Stimulated activated CD4-positive, alpha-beta T cell treated with anti-CD3 and anti-CD28 coated beads, TNF-alpha, amount 100 ng/mL, for 1 hour (primary cell): ENCODE data around the gene SETD3.

Source experiments
- DNase-seq, 3 donors: peaks; one replicate each; pipeline ENCODE4 v3.0.0-alpha.2; 2020; ENCODE audit warnings: low read depth in 3 of 3, low spot score in 1 of 3

SETD3 gene

DNA sequence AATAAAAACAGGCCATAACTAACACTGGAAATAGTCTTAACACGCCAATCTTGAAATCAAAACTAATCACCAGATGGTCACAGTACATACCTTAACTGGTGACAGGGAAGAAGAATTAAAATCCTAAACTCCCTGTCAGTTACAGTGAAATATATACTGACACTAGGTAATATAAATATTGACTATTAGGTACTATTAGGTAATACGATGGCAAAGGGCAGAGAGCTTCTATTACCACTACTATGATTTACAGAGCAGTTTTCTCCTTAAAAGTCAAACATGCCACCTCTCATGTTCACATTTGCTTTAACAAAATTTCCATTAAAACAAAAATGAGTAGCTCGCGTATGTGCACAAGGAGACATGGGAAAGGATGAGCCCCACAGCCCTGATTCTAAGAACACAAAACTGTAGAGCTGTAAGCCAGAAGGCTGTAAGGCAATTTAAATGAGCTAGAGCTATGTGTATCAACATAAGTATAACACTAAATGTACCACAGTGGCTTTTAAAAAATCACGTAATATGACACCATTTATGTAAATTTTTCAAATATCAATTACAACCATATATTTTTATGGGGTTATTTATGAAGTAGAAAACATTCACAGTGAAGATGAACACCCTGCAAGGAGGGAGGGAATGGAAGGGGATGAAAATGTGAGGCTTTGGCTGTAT, 19.1 kb downstream of the SETD3 start:
- no peak for DNase-seq

DNA sequence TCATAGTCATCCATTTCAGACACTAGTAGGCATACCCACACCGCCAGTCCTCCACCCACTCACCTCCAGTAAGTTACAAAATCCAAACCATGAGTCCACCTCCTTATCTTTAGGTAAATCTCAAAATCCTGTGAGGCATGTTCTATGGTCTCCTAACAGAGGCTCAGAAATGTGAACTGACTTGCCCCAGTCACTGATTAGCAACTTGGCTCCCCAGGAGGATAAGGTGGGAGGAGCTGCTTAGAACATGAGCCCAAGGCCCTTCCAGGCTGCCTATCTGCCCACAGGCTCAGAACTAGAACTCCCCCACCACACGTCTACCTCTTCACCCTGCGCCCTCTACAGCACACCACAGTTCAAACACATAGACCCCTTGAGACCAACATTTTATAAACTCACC, 19.9 kb downstream of the SETD3 start:
- no peak for DNase-seq

DNA sequence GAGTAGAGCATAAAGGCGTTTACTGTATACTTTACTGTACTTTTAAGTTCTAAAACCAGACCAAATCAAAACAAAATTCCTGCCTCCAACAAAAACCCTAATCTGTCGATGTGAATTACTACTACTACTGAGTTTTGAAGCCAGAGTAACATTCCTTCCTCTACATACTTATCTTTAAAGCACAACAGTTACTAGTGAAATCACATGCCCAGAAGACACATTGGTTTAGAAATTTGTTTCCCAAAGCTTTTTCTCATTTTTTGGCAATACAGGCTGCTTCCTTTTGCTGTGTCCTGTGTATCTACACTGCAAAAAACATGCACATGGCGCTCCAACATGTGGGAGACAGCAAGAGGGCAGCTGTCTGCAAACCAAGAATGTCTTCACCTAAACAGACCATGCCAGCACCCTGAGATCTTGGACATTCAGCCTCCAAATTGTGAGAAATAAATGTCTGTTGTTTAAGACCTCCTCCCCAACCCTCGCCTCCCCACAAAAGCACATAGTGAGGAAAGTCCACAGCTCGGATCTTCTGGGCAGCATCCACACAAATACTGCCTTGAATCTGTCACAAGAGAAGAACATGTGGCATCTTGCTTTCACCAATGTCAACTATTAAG, 21.1 kb downstream of the SETD3 start:
- DNase-seq = no peak

DNA sequence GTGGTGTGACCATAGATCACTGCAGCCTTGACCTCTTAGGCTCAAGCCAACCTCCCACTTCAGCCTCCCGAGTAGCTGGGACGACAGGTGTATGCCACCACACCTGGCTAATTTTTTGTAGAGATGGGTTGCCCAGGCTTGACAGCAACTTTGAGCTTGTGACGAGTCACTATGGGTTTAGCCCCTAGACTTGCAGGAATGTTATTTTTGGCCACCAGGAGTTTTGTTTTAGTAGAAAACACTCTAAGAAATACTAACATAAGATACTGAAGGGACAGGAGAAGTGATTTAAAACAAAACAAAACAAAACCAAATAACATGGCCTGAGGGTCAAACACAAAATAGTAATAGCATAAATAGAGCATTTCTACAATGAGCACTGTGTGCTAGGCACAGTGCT, 26.4 kb downstream of the SETD3 start:
- DNase-seq = no peak

DNA sequence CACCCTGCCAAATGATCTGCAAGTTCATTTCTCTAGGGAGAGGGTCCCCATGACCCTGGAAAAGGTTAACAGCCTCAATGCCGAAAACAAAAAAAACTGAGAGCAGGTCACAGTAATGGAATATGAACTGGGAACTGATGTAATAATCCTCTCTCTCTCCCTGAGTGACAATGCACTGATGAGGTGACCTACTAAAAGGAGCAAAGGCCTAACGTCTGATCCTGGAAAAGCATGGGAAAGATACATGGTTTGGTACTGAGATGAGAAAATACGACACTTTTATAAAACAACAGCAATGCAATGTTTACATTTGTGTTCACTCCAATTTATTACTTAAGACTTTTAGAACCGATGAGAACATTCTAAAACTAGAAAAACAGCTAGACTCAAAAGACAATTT, 27.7 kb downstream of the SETD3 start:
- DNase-seq = no peak

DNA sequence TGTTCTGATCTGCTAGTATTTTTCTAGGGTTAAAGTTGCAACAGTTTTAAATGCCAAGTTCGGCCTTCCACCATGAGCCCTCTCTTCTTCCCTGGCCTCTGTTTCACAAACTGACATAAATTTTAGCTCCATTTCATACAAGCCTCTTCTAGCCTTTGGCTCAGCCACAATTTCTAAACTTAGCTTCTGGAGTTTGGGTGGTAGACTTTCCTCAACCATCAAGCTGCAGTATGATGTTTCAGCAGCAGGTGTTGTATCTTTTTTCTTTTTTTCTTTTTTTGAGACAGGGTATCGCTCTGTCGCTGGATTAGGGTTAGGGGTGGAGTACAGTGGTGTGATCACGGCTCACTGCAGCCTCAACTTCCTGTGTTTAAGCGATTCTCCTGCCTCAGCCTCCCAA, 29.4 kb downstream of the SETD3 start:
- no peak for DNase-seq

DNA sequence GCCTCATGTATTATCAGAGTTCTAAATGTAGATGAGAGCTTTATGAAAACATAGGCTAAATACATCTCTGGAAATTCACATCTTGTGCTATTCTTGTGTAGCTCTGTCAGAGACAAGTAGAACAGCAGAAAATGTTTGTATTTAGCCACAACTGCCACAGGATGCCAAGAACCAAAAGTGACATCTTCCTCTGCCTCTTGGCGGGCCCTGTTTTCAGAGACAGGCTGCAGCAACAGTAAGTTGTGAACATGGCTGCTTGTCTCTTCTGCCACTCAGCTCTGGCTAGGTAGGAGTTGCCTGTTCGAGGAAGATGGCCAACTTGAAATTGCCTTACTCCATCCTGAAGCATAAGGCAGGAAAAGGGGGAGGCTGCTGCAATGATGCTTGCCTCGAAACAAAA, 30.4 kb downstream of the SETD3 start:
- no peak for DNase-seq

DNA sequence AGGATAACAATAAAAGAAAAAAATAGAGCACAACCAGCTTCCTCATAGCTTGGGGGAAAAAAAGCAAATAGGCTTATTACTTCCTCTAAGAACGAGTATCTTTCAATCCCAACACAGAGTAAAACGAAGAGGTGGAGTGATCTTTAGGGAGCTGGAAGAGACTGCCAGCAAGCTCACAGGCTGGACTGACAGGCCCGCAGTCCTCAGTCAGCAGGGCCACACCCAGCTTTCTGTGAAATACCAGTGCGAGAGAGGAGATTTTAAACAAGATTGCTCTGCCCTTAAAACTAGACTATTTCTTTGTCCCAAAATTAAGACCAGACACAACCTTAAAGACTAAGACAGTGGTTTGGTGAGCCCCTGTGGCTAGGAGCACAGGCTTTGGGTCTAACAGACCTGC, 32.9 kb downstream of the SETD3 start:
- no peak for DNase-seq

DNA sequence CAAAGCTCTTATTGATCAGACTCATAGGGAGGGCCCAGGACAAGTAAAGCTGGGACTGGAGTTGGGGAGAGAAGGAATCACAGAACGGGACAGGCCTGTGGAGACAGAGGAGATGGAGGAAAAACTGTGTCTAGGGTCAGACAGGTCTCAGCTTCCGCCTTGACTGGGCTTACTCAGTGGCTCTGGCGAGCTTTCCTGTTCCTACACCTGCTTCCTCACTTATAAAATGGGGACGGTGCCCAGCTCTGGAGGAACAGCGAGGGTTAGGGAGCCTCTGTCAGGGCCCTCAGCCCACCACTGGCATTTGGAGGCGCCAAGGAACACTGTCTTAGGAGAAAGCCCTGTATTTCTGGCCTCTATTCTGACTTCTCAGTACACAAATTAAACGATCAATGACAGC, 34.7 kb downstream of the SETD3 start:
- no peak for DNase-seq

DNA sequence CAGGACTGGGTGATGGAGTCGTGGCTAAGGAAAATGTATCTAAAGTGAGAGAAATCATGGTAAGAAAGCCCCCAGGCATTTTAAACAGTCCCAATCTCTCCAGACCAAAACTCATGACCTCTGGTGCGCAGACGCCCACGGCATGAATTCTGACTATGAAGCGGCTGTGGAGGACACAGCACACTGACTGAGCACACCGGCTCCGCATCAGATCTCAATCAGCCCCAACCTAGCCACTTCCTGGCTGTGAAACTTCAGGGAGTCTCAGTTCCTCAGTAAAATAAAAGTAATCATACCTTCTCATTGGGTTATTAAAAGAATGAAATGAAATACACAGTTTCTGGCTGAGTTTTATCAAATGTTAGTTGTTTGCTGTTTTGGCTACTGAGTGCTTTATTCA, 38.7 kb downstream of the SETD3 start:
- DNase-seq = no peak

DNA sequence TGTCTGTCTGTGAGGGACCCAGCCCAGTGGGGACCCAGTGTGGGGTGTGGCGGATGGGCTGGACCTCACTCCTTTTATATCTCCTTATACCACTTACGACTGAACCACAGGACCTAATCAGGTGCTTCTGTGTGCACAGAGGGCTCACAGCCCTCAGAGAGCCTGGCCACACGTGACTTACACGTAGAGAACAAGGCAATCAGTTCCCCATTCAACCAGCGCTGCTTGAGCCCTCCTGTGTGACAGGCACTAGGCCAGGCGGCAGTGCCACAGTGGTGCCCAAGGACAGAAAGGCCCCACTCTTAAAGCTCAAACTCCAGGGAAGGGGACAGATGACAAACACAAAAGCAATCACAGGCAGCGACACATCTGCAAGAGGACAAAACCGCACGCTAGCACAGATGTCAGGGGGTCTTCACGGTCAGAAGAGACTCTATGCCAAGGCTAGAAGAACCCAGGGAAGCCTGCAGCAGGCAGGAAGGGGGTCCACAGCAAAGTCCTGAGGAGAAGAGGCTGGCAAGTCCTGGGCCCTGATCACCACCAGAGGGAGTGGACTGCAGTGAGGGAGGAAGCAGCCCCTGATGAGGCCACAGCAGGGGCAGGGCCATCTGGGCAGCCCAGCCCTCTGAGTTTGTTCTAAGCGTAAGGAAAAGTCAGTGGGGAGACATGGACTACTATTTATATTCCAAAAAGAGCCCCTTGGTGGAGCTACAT, 39.3 kb downstream of the SETD3 start:
- DNase-seq = no peak

DNA sequence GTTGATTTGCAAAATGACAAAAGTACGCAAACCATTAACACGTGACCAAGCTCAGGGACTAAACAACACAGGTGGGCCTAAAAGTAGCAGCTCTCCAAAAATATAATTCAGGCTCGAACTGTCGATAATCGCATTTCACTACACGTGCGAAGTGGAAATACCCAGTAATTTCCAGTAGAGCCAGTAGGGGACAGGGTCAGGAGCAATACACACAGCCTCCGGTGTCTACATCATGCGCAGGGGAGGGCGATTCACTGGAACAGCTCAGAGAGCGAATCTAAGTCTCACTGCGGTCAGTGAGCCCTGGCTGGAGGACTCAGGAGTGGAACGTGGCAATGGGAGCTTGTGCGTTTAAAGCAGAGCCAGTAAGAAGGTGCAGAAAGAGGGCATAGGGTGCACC, 40.4 kb downstream of the SETD3 start:
- no peak for DNase-seq

DNA sequence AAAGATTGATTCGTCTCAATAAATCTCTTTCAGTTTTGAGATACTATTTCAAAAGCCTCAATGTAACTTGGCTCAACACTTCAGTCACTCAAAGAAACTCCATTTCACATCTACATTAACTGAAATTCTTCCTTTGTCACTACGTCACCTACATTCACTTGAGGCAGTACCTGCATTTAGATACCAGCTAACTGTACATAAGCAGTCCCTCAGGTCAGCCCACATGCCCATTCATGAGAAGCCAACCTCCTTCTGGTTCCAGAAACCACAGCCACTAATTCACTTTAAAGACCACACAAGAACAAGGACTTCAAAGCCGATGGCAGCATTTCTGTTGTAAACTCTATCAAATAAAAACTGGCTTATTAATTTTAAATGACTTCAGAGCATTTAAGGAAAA, 43.0 kb downstream of the SETD3 start:
- no peak for DNase-seq

DNA sequence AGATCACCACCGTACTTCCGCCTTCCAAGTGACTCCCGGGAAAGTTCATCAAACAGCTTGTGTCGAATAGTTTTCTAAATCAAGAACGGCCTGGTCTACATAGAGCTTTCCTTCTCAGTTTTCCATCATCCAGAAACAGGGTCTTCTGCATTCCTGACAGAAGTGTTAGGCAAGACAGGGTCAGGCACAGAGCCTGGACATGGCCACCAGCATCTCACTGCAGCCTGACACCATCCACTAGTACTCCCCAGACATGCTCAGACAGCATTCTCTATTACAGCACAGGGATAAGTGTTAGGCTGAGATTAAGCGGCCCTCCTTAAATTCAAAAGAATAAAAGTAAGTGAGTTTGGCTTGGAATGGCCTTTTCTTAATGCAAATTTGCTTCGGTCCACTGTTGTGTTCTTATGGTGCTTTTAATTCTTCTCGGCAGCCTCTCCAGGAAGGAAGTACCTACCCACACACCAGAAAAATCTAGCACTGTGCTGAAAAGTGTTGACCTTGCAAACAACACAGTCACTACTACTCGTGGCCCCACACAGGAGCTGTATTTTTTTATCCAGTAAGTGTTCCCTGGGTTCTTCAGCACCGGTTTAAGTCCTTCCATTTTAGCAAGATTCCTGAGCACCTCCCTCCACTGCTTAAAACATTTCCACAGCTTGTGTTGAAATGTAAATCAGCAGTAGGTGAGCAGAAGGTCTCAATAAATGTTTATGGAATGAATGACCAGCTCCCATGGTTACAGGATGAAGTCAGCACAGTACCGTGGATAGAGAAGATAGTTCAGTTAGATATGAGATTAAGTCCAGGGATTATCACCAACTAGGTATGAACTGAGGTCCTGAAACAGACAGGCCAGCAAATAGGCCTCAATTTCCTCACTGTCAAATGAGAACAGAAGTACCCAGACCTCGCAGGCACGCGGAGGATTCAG, 44.1 kb downstream of the SETD3 start:
- no peak for DNase-seq

DNA sequence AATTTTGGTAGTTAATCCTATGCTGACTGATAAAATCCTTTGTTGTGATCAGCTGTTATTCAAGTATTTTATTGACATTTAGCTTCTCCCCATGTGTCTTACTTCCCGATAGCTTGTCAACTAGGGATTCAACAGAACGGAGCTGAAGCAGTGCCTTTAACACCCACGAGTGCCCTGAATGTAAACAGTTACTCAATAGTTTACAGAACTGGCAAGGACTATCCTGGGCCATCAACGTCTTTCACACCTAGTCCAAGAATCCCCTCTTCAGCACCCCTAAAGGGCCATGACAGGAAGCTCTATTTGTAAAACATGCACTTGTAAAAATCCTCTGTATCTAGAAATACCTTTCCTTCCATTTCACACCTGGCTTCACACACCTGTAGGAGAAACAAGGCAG, 45.3 kb downstream of the SETD3 start:
- DNase-seq = no peak

DNA sequence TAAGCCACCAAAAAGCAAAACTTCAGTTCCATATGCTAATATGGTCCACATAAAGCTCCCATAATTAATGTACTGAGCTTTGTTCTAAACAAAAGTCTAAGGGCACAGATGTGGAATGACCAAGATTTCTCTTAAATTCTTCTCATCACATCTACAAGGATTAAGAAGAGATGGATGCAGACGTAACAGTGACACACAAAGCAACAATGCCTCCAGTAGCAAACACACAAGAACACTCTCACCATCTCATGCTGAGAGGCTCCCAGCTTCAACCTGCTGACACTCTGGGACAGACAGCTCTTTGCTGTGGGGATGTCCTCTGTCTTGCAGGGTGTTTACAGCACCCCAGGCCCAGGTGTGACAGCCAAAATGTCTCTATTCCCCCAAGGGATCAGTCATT, 48.2 kb downstream of the SETD3 start:
- no peak for DNase-seq

DNA sequence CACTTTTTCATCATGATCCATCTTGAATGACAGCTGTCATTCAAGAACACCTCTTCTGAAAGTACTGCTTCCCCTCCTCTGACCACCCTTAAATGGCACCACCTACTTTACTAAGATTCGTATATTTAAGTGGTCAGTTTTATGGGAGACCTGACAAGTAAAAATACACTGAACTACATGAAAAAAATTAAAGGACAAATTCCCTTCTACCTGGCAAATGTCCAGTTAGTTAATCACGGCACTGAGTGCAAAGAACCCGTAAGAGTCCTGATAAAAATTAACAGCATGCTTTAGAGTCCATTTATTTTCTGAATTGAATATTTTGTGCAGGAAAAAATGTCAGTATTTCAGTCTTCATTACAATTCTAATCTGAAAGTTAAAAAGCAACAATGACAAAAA, 48.7 kb downstream of the SETD3 start:
- no peak for DNase-seq

DNA sequence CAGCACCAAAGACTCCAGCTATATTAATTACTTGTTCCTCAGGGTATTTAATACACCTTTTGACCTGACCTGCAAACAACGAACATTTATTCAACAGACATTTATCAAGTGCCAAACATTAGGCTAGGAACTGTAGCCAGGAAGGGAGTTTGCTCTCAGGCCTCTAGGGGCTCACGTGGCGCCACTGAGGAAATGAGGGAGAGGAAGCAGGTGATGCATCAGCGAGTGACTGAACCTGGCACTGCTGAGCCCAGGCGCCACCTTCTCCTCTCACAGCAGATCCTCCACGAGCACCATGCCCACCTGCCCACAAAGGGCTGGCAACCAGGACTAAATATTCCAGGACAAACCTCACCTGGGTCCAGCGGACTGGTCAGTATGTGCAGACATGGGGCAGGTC, 50.2 kb downstream of the SETD3 start:
- no peak for DNase-seq

DNA sequence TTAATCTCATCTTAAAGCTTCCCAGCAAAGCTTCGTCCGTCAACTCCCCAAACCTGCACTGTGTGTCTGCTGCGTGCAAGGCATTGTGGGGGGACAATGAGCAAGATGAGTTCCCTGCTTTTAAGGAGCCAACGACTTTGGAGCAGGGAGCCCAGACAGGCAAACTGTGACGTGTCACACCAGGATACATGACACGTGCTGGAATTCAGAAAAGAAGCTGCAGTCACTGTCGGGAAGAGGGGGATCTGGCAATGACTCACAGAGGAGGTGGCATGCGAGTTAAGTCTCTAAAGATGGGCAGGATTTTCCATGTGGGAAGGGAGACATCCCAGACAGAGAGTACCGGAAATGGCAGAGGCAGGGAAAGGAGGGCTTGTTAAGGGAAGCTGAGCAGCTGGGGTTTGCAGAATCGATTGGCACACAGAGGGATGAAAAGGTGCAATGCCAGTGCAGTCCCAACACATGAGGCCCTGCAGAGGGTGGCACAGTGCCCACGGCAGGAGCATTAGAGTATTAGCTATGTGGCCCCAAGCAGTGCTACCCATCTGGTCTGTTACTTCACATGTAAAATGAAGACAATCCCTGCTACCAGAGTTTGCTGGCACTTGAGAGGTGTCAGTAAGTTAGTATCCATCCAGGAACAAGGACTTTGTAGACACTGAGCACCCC, 52.9 kb downstream of the SETD3 start:
- no peak for DNase-seq

DNA sequence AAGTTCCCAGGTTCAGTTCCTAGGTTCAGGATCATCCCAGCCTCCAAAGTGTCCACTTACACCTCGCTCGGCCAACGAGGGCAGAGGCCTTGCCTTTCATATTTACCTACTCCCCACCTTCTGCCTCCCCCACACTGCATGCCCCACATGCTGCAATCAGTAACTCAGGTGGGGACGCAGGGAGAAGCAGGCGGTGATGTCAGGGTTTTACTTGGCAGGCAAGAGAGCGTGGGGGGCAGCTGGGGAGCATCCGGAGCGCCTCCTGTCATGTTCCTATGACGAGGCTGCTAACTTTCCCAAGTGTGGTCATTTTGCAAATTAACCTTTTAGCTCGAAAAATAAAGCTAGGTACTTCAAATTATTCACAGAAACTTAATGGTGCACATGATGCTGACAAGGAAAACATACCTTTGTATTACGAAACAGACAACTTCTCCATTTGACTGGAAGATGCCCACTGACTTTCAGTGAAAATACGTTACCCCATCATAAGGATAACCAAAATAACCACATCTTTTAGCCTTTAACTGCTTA, 53.8 kb downstream of the SETD3 start:
- DNase-seq = no peak

DNA sequence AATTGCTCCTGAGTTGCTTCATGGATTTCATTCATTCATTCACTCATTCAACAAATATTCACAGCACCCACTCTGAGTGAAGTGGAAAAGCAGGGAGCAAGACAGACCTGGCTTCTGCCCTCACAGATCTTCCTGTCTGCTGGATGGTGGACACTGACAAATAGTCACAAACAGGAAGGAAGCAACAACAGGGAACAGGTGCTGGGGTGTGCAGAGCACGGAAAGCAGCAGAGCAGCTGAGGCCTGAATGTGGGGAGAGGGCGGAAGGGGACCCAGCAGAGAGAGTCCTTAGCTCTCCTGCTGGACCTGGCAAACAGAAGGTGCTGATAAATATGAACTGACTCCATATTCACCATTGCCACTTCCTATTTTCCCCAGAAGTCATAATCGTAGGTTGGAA, 54.4 kb downstream of the SETD3 start:
- DNase-seq = no peak
